ENCODE measurements around the gene SLC43A1. TPM values are rescaled to one million over a fixed set of nuclear protein-coding genes. Genes with fewer than 3 reads are reported as not detected.

Gene SLC43A1
- total and polyA plus RNA-seq, 2 experiments from 2014 or later, result 19.6 to 49.7 TPM

DNA sequence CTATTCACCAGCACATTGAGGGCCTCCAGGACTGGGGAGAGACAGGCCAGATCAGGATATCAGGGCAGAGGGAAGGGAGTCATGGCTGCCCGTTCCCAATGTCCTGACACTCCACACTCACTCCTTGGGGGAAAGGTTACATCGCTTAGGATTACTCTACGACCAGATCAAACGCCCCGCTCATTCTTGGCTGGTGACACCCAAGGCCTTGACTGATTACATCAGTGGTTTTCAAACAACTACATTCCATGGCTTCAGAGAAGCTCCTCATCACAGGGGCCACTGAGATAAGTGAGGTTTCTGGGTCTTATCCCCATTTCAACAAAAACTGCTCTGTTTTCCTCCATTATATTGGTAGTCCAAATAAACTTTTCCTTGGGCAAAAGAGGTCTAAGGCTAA lies 37.0 kb upstream of the SLC43A1 start:
- peaks cover 68% of the 10 kb centered on the region for H3K36me3 Mint-ChIP-seq (ENCODE audit: low read depth)
- no peak overlapping the region; the same call in 2 of the 3 replicates for H3K4me3 Mint-ChIP-seq
- Histone ChIP-seq H3F3A (replicated peaks; ENCODE audit: low read depth) (no peaks in the 10 kb centered on the region), H3K4me2 (no peak overlapping the region), H3K4me3 (no peak overlapping the region), H3K27me3 (ENCODE audit: insufficient read depth) (no peaks in the 10 kb centered on the region), H3K36me3 (ENCODE audit: insufficient read depth) (no peaks in the 10 kb centered on the region; the same call in 1 of the 2 replicates), H2AFZ (no peak overlapping the region), H3K27ac (ENCODE audit: low read depth) (no peak overlapping the region), H4K20me1 (replicated peaks; ENCODE audit: insufficient read depth) (no peaks in the 10 kb centered on the region), H3K79me2 (replicated peaks; ENCODE audit: insufficient read depth) (no peaks in the 10 kb centered on the region), H3K9me2 (ENCODE audit: insufficient read depth) (no peaks in the 10 kb centered on the region), H3K4me1 (ENCODE audit: insufficient read depth) (no peaks in the 10 kb centered on the region)
- ATAC-seq (no peak), DNase-seq (ENCODE audit: low spot score) (no peak)
- TF ChIP-seq ZNF114 (CRISPR knock-in tag; IDR thresholded peaks at IDR 0.05), result no peak
- TF ChIP-seq ZNF331 (CRISPR knock-in tag; IDR thresholded peaks at IDR 0.05; ENCODE audit: low read depth), result no peak
- no peak for TF ChIP-seq STAT1 (IDR thresholded peaks at IDR 0.05; ENCODE audit: unreplicated experiment)
- TF ChIP-seq, protein P1, sequence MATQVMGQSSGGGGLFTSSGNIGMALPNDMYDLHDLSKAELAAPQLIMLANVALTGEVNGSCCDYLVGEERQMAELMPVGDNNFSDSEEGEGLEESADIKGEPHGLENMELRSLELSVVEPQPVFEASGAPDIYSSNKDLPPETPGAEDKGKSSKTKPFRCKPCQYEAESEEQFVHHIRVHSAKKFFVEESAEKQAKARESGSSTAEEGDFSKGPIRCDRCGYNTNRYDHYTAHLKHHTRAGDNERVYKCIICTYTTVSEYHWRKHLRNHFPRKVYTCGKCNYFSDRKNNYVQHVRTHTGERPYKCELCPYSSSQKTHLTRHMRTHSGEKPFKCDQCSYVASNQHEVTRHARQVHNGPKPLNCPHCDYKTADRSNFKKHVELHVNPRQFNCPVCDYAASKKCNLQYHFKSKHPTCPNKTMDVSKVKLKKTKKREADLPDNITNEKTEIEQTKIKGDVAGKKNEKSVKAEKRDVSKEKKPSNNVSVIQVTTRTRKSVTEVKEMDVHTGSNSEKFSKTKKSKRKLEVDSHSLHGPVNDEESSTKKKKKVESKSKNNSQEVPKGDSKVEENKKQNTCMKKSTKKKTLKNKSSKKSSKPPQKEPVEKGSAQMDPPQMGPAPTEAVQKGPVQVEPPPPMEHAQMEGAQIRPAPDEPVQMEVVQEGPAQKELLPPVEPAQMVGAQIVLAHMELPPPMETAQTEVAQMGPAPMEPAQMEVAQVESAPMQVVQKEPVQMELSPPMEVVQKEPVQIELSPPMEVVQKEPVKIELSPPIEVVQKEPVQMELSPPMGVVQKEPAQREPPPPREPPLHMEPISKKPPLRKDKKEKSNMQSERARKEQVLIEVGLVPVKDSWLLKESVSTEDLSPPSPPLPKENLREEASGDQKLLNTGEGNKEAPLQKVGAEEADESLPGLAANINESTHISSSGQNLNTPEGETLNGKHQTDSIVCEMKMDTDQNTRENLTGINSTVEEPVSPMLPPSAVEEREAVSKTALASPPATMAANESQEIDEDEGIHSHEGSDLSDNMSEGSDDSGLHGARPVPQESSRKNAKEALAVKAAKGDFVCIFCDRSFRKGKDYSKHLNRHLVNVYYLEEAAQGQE (IDR thresholded peaks at IDR 0.05; ENCODE audit: unreplicated experiment), result no peak
- no peak for TF ChIP-seq JUNB (IDR thresholded peaks at IDR 0.05; ENCODE audit: unreplicated experiment)
- no peak for TF ChIP-seq EZH2phosphoT487 (IDR thresholded peaks at IDR 0.05; ENCODE audit: unreplicated experiment)
- no peak for TF ChIP-seq POLR2AphosphoS5 (IDR thresholded peaks at IDR 0.05; ENCODE audit: low read depth)
- no peak for TF ChIP-seq NANOG (IDR thresholded peaks at IDR 0.05; ENCODE audit: borderline replicate concordance)
- TF ChIP-seq, protein P2, sequence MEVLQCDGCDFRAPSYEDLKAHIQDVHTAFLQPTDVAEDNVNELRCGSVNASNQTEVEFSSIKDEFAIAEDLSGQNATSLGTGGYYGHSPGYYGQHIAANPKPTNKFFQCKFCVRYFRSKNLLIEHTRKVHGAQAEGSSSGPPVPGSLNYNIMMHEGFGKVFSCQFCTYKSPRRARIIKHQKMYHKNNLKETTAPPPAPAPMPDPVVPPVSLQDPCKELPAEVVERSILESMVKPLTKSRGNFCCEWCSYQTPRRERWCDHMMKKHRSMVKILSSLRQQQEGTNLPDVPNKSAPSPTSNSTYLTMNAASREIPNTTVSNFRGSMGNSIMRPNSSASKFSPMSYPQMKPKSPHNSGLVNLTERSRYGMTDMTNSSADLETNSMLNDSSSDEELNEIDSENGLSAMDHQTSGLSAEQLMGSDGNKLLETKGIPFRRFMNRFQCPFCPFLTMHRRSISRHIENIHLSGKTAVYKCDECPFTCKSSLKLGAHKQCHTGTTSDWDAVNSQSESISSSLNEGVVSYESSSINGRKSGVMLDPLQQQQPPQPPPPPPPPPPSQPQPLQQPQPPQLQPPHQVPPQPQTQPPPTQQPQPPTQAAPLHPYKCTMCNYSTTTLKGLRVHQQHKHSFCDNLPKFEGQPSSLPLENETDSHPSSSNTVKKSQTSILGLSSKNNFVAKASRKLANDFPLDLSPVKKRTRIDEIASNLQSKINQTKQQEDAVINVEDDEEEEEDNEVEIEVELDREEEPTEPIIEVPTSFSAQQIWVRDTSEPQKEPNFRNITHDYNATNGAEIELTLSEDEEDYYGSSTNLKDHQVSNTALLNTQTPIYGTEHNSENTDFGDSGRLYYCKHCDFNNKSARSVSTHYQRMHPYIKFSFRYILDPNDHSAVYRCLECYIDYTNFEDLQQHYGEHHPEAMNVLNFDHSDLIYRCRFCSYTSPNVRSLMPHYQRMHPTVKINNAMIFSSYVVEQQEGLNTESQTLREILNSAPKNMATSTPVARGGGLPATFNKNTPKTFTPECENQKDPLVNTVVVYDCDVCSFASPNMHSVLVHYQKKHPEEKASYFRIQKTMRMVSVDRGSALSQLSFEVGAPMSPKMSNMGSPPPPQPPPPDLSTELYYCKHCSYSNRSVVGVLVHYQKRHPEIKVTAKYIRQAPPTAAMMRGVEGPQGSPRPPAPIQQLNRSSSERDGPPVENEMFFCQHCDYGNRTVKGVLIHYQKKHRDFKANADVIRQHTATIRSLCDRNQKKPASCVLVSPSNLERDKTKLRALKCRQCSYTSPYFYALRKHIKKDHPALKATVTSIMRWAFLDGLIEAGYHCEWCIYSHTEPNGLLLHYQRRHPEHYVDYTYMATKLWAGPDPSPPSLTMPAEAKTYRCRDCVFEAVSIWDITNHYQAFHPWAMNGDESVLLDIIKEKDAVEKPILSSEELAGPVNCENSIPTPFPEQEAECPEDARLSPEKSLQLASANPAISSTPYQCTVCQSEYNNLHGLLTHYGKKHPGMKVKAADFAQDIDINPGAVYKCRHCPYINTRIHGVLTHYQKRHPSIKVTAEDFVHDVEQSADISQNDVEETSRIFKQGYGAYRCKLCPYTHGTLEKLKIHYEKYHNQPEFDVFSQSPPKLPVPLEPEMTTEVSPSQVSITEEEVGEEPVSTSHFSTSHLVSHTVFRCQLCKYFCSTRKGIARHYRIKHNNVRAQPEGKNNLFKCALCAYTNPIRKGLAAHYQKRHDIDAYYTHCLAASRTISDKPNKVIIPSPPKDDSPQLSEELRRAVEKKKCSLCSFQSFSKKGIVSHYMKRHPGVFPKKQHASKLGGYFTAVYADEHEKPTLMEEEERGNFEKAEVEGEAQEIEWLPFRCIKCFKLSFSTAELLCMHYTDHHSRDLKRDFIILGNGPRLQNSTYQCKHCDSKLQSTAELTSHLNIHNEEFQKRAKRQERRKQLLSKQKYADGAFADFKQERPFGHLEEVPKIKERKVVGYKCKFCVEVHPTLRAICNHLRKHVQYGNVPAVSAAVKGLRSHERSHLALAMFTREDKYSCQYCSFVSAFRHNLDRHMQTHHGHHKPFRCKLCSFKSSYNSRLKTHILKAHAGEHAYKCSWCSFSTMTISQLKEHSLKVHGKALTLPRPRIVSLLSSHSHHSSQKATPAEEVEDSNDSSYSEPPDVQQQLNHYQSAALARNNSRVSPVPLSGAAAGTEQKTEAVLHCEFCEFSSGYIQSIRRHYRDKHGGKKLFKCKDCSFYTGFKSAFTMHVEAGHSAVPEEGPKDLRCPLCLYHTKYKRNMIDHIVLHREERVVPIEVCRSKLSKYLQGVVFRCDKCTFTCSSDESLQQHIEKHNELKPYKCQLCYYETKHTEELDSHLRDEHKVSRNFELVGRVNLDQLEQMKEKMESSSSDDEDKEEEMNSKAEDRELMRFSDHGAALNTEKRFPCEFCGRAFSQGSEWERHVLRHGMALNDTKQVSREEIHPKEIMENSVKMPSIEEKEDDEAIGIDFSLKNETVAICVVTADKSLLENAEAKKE (CRISPR knock-in tag; IDR thresholded peaks at IDR 0.05), result no peak
- no peak for TF ChIP-seq CREB1 (CRISPR knock-in tag; IDR thresholded peaks at IDR 0.05; ENCODE audit: low read depth)
- H3K9me3 Mint-ChIP-seq, result no peaks in the 10 kb centered on the region
- H3K27ac Mint-ChIP-seq, result no peak overlapping the region; the same call in 1 of the 2 replicates
- peaks cover 10% of the 10 kb centered on the region; the same call in 2 of the 3 replicates for H3K4me1 Mint-ChIP-seq
- H3K27me3 Mint-ChIP-seq (ENCODE audit: insufficient read depth, low read depth, poor library complexity), result peaks cover 4% of the 10 kb centered on the region
